KMS-11 (cell line): ENCODE measurements around the gene NOL4L.

Experiments
- H2AFZ ChIP-seq: fragments of 200-600 bp; sonication (generic); 2 replicates; pipeline ENCODE4 v1.6.1; 2016; ENCODE audit warnings: antibody characterized with exemption, mixed run types, low read depth
- H3K27ac ChIP-seq: fragments of 200-600 bp; sonication (generic); 2 replicates; pipeline ENCODE4 v1.6.1; 2016; ENCODE audit warnings: mild to moderate bottlenecking, mixed run types
- H3K27me3 ChIP-seq: fragments of 200-600 bp; sonication (generic); 2 replicates; pipeline ENCODE4 v1.6.1; 2017; ENCODE audit warnings: mild to moderate bottlenecking, low read depth, mixed run types, moderate library complexity; ENCODE audit not compliant: insufficient read depth
- H3K36me3 ChIP-seq: fragments of 200-600 bp; sonication (generic); 2 replicates; pipeline ENCODE4 v1.6.1; 2017; ENCODE audit warnings: mild to moderate bottlenecking, mixed run types; ENCODE audit not compliant: insufficient read depth
- H3K4me1 ChIP-seq: fragments of 200-600 bp; sonication (generic); 2 replicates; pipeline ENCODE4 v1.6.1; 2016; ENCODE audit warnings: mild to moderate bottlenecking, low read depth, mixed run types; ENCODE audit not compliant: poor library complexity, severe bottlenecking
- H3K4me2 ChIP-seq: fragments of 200-600 bp; sonication (generic); 2 replicates; pipeline ENCODE4 v1.7.0; 2016; ENCODE audit warnings: mild to moderate bottlenecking, mixed run types
- H3K4me3 ChIP-seq: fragments of 200-600 bp; sonication (generic); IDR thresholded peaks from 2 replicates; pipeline ENCODE4 v1.6.1; 2017; ENCODE audit warnings: low read depth, low read length, mixed read lengths; ENCODE audit not compliant: insufficient read depth
- H3K79me2 ChIP-seq: fragments of 200-600 bp; sonication (generic); 2 replicates; pipeline ENCODE4 v1.6.1; 2016; ENCODE audit warnings: low read depth, mixed run types; ENCODE audit not compliant: insufficient read depth
- H3K9ac ChIP-seq: fragments of 200-600 bp; sonication (generic); 2 replicates; pipeline ENCODE4 v1.6.1; 2016; ENCODE audit warnings: mild to moderate bottlenecking, mixed run types
- H4K20me1 ChIP-seq: fragments of 200-600 bp; sonication (generic); 2 replicates; pipeline ENCODE4 v1.6.1; 2016; ENCODE audit warnings: mild to moderate bottlenecking, mixed run types; ENCODE audit not compliant: insufficient read depth
- CTCF ChIP-seq: fragments of 200-600 bp; sonication (generic); conservative IDR thresholded peaks from 2 replicates; pipeline ENCODE4 v1.6.1; 2017; ENCODE audit warnings: low read depth, mild to moderate bottlenecking, antibody characterized with exemption, low read length, moderate library complexity, mixed read lengths

NOL4L gene

GRCh38 chr20:32396646-32397160 lies 188.4 kb downstream of the NOL4L start:
- H3K27ac ChIP-seq: no peak overlapping the region
- H3K4me2 ChIP-seq: no peak overlapping the region
- no peak for TF ChIP-seq CTCF
- no peak overlapping the region for H2AFZ ChIP-seq
- peaks cover 58% of the 10 kb centered on the region; the same call in 1 of the 2 replicates for H3K79me2 ChIP-seq
- H3K4me1 ChIP-seq: no peaks in the 10 kb centered on the region
- H3K4me3 ChIP-seq: no peak overlapping the region
- H4K20me1 ChIP-seq: no peaks in the 10 kb centered on the region
- H3K27me3 ChIP-seq: no peaks in the 10 kb centered on the region
- no peak overlapping the region for H3K9ac ChIP-seq
- H3K36me3 ChIP-seq: no peaks in the 10 kb centered on the region

- H3K79me2 ChIP-seq: peaks cover 53% of the 10 kb centered on the region; the same call in 1 of the 2 replicates
- no peak overlapping the region for H3K4me3 ChIP-seq
Measured at GRCh38 chr20:32395066-32395465, 190.1 kb downstream of the NOL4L start.

More at GRCh38 chr20:32395066-32395465, 190.1 kb downstream of the NOL4L start:
- Histone ChIP-seq H3K4me2 (no peak overlapping the region), H2AFZ (no peak overlapping the region), H3K27ac (no peak overlapping the region), H3K9ac (no peak overlapping the region), H4K20me1 (no peaks in the 10 kb centered on the region), H3K36me3 (no peaks in the 10 kb centered on the region), H3K27me3 (no peaks in the 10 kb centered on the region), H3K4me1 (no peaks in the 10 kb centered on the region)
- TF ChIP-seq CTCF: no peak
